GM12892 (cell line): ENCODE measurements around the gene ARHGAP1.

ENCODE experiments used
- POLR2A ChIP-seq: IDR thresholded peaks from 2 replicates; pipeline ENCODE4 v1.6.1; 2011; ENCODE audit warnings: low read depth, low read length, control low read depth
- POLR2AphosphoS5 ChIP-seq: IDR thresholded peaks from 2 replicates; pipeline ENCODE4 v1.6.1; 2011; ENCODE audit warnings: low read depth, low read length, control low read depth
- TAF1 ChIP-seq: IDR thresholded peaks from 2 replicates; pipeline ENCODE4 v1.6.1; 2011; ENCODE audit warnings: low read depth, mild to moderate bottlenecking, control low read depth, low read length, borderline replicate concordance

GRCh38 chr11:46698597-46698996, 1.8 kb downstream of the ARHGAP1 start:
- no peak for TF ChIP-seq POLR2AphosphoS5
- no peak for TF ChIP-seq POLR2A
- TF ChIP-seq TAF1, result no peak
